ENCODE results near the gene GFAP.

DNA sequence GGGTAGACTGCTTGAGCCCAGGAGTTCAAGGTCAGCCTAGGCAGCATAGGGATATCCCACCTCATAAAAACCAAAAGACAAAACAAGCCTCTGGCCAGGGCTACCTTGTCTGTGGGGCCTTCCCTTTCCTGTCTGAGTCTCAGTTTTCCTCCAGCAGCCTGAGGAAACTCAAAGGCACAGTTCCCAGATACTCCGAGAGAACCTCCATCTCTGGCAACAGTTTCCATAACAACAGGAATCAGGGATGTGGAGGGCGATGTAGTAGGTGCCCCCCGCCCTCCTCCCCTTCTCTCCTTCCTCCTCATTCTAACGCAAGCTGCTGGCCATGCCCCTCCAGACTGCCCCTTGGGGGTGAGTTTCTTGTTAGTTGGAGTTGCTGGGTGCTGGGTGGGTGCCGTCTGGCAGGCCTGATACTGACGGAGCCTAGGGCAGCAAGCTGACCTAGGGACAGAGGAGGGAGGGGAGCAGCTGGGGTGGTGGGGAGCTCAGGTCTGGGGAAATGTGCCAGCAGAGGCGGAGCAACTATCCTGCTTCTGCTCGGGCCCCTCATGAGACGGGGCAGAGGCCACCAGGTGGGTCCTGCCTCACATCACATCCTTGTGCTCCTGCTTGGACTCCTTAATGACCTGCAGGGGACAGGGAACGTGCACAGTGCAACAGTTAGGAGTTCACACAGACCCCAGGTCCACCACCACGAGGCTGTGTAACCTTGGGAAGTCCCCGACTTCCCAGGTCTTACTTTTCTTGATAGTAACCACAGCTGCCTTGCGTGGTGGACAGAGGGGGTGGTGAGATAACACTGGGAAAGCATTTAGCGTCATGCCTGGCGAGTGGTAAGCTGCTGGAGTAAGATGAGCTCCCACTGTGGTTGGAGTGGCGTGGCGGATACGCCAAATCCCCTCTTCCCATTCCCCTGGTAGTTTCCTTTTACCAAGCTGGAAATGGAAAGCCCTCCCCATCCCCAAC is 8.3 kb downstream of the GFAP start:
- TF ChIP-seq EZH2 (IDR thresholded peaks at IDR 0.05; ENCODE audit: borderline replicate concordance, low read depth, low read length, poor library complexity, severe bottlenecking), result no peak
- TF ChIP-seq, protein P1, sequence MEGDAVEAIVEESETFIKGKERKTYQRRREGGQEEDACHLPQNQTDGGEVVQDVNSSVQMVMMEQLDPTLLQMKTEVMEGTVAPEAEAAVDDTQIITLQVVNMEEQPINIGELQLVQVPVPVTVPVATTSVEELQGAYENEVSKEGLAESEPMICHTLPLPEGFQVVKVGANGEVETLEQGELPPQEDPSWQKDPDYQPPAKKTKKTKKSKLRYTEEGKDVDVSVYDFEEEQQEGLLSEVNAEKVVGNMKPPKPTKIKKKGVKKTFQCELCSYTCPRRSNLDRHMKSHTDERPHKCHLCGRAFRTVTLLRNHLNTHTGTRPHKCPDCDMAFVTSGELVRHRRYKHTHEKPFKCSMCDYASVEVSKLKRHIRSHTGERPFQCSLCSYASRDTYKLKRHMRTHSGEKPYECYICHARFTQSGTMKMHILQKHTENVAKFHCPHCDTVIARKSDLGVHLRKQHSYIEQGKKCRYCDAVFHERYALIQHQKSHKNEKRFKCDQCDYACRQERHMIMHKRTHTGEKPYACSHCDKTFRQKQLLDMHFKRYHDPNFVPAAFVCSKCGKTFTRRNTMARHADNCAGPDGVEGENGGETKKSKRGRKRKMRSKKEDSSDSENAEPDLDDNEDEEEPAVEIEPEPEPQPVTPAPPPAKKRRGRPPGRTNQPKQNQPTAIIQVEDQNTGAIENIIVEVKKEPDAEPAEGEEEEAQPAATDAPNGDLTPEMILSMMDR (conservative IDR thresholded peaks at IDR 0.05; ENCODE audit: low read depth, low read length), result no peak
